ENCODE data around the gene CLSTN2. TPM values are rescaled to one million over a fixed set of nuclear protein-coding genes. Genes with fewer than 3 reads are reported as not detected.

The CLSTN2 gene
- total and polyA plus RNA-seq, 2 of the 4 experiments (the other 2 are of a cell fraction), result under 0.01 to 0.07 TPM

DNA sequence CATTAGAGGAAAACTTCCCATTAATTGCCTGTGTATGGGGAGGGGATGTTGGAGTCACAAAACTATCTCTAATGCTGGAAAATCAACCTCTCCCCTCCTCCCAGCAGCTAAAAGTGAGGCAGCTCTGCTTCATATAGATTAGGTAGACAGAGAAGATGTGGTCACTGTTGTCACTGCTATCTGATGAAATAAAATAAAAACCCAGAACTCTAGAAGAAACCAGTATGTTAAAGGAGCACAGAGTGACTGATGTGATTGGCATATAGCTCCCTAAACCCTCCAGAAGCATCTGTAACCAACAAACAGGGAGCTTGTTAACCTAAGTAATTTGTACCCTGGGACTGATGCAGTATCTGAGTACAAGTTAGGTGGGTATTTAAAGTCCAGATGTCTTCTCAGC, 531.0 kb downstream of the CLSTN2 start:
- Histone ChIP-seq H2BK20ac (ENCODE audit: low read depth, low read length) (no peak overlapping the region), H3K4me2 (ENCODE audit: low read depth, low read length) (no peak overlapping the region), H3K4me3 (ENCODE audit: insufficient read depth, low read depth, low read length) (no peak overlapping the region), H3K18ac (ENCODE audit: low read depth, low read length) (no peak overlapping the region), H3K9me3 (ENCODE audit: control insufficient read depth, insufficient read depth, low read length) (no peaks in the 10 kb centered on the region), H4K20me1 (ENCODE audit: insufficient read depth, low read length) (no peaks in the 10 kb centered on the region), H3K14ac (replicated peaks; ENCODE audit: low read depth, low read length) (no peak overlapping the region), H3K56ac (ENCODE audit: extremely low read depth, insufficient read depth, low read length) (no peak overlapping the region), H2AFZ (replicated peaks; ENCODE audit: low read length, poor library complexity) (no peak overlapping the region), H3K27ac (ENCODE audit: insufficient read depth, low read length) (no peak overlapping the region), H3K4ac (ENCODE audit: low read depth, low read length) (no peak overlapping the region), H3K79me1 (ENCODE audit: low read depth in 1 of 2, low read length in 2 of 2) (no peaks in the 10 kb centered on the region), H3K9me1 (ENCODE audit: insufficient read depth, low read length) (no peaks in the 10 kb centered on the region), H4K91ac (ENCODE audit: insufficient read depth, low read depth, low read length) (no peak overlapping the region), H3K23ac (ENCODE audit: low read depth, low read length) (no peak overlapping the region), H2BK5ac (ENCODE audit: low read depth, low read length, poor library complexity, severe bottlenecking) (no peak overlapping the region), H2AK9ac (replicated peaks; ENCODE audit: low read depth, low read length, poor library complexity) (no peak overlapping the region), H2BK120ac (ENCODE audit: low read depth, low read length) (no peak overlapping the region), H2BK15ac (ENCODE audit: low read depth, low read length) (no peak overlapping the region), H3K9ac (ENCODE audit: low read depth, low read length) (no peak overlapping the region), H4K5ac (ENCODE audit: low read depth, low read length) (no peak overlapping the region), H3K4me1 (ENCODE audit: control insufficient read depth, insufficient read depth, low read length) (no peaks in the 10 kb centered on the region), H3K27me3 (ENCODE audit: control insufficient read depth, insufficient read depth, low read length) (no peaks in the 10 kb centered on the region), H2AK5ac (ENCODE audit: low read depth, low read length) (no peak overlapping the region), H3K36me3 (ENCODE audit: control insufficient read depth, insufficient read depth, low read length) (no peaks in the 10 kb centered on the region), H4K8ac (ENCODE audit: low read depth in 2 of 2, low read length in 2 of 2) (no peak overlapping the region)
- in situ Hi-C loops (cut with MboI; ENCODE audit: low sequenced_read_pairs), result no loop called here
- POLR2A ChIA-PET (ENCODE audit: unreplicated experiment), result no interaction called here
- TF ChIP-seq MXI1 (IDR thresholded peaks at IDR 0.05; ENCODE audit: borderline replicate concordance, low read depth, low read length), result no peak
- TF ChIP-seq FOS (IDR thresholded peaks at IDR 0.05; ENCODE audit: low read depth, low read length), result no peak
- TF ChIP-seq NFE2L2 (IDR thresholded peaks at IDR 0.05; ENCODE audit: low read depth, low read length), result no peak
- no peak for TF ChIP-seq SMC3 (IDR thresholded peaks at IDR 0.05; ENCODE audit: low read depth, low read length)
- no peak for TF ChIP-seq RFX5 (IDR thresholded peaks at IDR 0.05; ENCODE audit: low read depth, low read length)
- TF ChIP-seq, protein P1, sequence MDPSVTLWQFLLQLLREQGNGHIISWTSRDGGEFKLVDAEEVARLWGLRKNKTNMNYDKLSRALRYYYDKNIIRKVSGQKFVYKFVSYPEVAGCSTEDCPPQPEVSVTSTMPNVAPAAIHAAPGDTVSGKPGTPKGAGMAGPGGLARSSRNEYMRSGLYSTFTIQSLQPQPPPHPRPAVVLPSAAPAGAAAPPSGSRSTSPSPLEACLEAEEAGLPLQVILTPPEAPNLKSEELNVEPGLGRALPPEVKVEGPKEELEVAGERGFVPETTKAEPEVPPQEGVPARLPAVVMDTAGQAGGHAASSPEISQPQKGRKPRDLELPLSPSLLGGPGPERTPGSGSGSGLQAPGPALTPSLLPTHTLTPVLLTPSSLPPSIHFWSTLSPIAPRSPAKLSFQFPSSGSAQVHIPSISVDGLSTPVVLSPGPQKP (IDR thresholded peaks at IDR 0.05; ENCODE audit: borderline replicate concordance, low read depth, low read length), result no peak
- TF ChIP-seq RAD21 (IDR thresholded peaks at IDR 0.05; ENCODE audit: low read length), result no peak
- TF ChIP-seq CTCF (conservative IDR thresholded peaks at IDR 0.05; ENCODE audit: low read depth, low read length), result no peak
- TF ChIP-seq MAZ (IDR thresholded peaks at IDR 0.05; ENCODE audit: borderline replicate concordance, low read depth, low read length), result no peak
- TF ChIP-seq MAFK (IDR thresholded peaks at IDR 0.05; ENCODE audit: low read depth, low read length), result no peak
- TF ChIP-seq, protein P2, sequence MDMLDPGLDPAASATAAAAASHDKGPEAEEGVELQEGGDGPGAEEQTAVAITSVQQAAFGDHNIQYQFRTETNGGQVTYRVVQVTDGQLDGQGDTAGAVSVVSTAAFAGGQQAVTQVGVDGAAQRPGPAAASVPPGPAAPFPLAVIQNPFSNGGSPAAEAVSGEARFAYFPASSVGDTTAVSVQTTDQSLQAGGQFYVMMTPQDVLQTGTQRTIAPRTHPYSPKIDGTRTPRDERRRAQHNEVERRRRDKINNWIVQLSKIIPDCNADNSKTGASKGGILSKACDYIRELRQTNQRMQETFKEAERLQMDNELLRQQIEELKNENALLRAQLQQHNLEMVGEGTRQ (IDR thresholded peaks at IDR 0.05; ENCODE audit: low read depth, low read length), result no peak
- TF ChIP-seq RCOR1 (IDR thresholded peaks at IDR 0.05; ENCODE audit: insufficient replicate concordance, low read length), result no peak
- dilution Hi-C loops (cut with HindIII; ENCODE audit: low sequenced_read_pairs, unreplicated experiment), result no loop called here
- DNase-seq (no peak), ATAC-seq (ENCODE audit: low read depth) (no peak)
- CTCF ChIA-PET, result no interaction called here
- intact Hi-C loops (cut with micrococcal nuclease), result no loop called here
- BruUV-seq (replicated peaks), result no TSS peak

Measured in IMR-90 (cell line).